Astrocyte (in vitro differentiated cells and primary cell): ENCODE data around the gene YPEL5. TPM values are rescaled to one million over a fixed set of nuclear protein-coding genes. Genes with fewer than 3 reads are reported as not detected.

Source experiments
- DNase-seq: peaks from one replicate; pipeline ENCODE4 v3.0.0-alpha.2; 2010; ENCODE audit warnings: low read depth
- FAIRE-seq: peaks from 2 replicates; lab custom pipeline; 2011; peaks lifted over from hg19 to GRCh38; lab: Jason Lieb, UNC
- H2AFZ ChIP-seq: 2 replicates; pipeline ENCODE4 v1.6.0; 2012; ENCODE audit warnings: low read depth, low read length, inconsistent platforms
- H3K27ac ChIP-seq: 2 replicates; pipeline ENCODE4 v1.5.1; 2011; ENCODE audit warnings: low read depth, low read length, inconsistent platforms
- H3K27me3 ChIP-seq: 2 replicates; pipeline ENCODE4 v1.6.0; 2011; ENCODE audit warnings: low read length, inconsistent platforms; ENCODE audit not compliant: insufficient read depth
- H3K36me3 ChIP-seq: 2 replicates; pipeline ENCODE4 v1.5.1; 2011; ENCODE audit warnings: low read length, inconsistent platforms; ENCODE audit not compliant: insufficient read depth
- H3K4me1 ChIP-seq: 2 replicates; pipeline ENCODE4 v1.5.1; 2011; ENCODE audit warnings: low read length, inconsistent platforms; ENCODE audit not compliant: insufficient read depth
- H3K4me2 ChIP-seq: 2 replicates; pipeline ENCODE4 v1.6.0; 2012; ENCODE audit warnings: low read length, inconsistent platforms
- H3K4me3 ChIP-seq: 2 replicates; pipeline ENCODE4 v1.5.1; 2011; ENCODE audit warnings: low read depth, mild to moderate bottlenecking, low read length, inconsistent platforms; ENCODE audit not compliant: insufficient read depth
- H3K79me2 ChIP-seq: 2 replicates; pipeline ENCODE4 v1.6.0; 2012; ENCODE audit warnings: mild to moderate bottlenecking, low read length, inconsistent platforms; ENCODE audit not compliant: insufficient read depth
- H3K9ac ChIP-seq: 2 replicates; pipeline ENCODE4 v1.6.0; 2012; ENCODE audit warnings: mild to moderate bottlenecking, low read length, inconsistent platforms
- H3K9me3 ChIP-seq: 2 replicates; pipeline ENCODE4 v1.5.1; 2012; ENCODE audit warnings: low read depth, mild to moderate bottlenecking, low read length, inconsistent platforms; ENCODE audit not compliant: insufficient read depth
- H4K20me1 ChIP-seq: 2 replicates; pipeline ENCODE4 v1.6.0; 2012; ENCODE audit warnings: low read length, inconsistent platforms; ENCODE audit not compliant: insufficient read depth
- H3K27ac Mint-ChIP-seq: one replicate; pipeline ENCODE4 v1.8.0; 2021; ENCODE audit warnings: mild to moderate bottlenecking, mixed read lengths; ENCODE audit not compliant: unreplicated experiment
- H3K27me3 Mint-ChIP-seq: one replicate; pipeline ENCODE4 v1.8.0; 2021; ENCODE audit warnings: low read depth, mixed read lengths; ENCODE audit not compliant: unreplicated experiment
- H3K36me3 Mint-ChIP-seq: one replicate; pipeline ENCODE4 v1.8.0; 2021; ENCODE audit warnings: low read depth, mixed read lengths; ENCODE audit not compliant: unreplicated experiment
- H3K4me1 Mint-ChIP-seq: one replicate; pipeline ENCODE4 v1.8.0; 2021; ENCODE audit warnings: low read depth, mixed read lengths; ENCODE audit not compliant: unreplicated experiment
- H3K4me3 Mint-ChIP-seq: one replicate; pipeline ENCODE4 v1.8.0; 2021; ENCODE audit warnings: mild to moderate bottlenecking, moderate library complexity, mixed read lengths; ENCODE audit not compliant: unreplicated experiment
- H3K9me3 Mint-ChIP-seq: one replicate; pipeline ENCODE4 v1.8.0; 2021; ENCODE audit warnings: mild to moderate bottlenecking, mixed read lengths; ENCODE audit not compliant: unreplicated experiment
- CTCF ChIP-seq: IDR thresholded peaks from 2 replicates; pipeline ENCODE4 v1.5.1; 2011; ENCODE audit warnings: low read depth, mild to moderate bottlenecking, inconsistent platforms, low read length, moderate library complexity; ENCODE audit not compliant: insufficient read depth
- EZH2 ChIP-seq: IDR thresholded peaks from 2 replicates; pipeline ENCODE4 v1.6.1; 2012; ENCODE audit warnings: mild to moderate bottlenecking, low read length, inconsistent platforms; ENCODE audit not compliant: insufficient read depth
- total RNA-seq: library from RNA; stranded (reverse); gene quantifications from 2 replicates; pipeline ENCODE4 v1.2.1, GENCODE V29; 2021

YPEL5 gene
- total RNA-seq, 1 donor from 2014 or later: 149 TPM

GRCh38 chr2:30191819-30192271 lies 45.0 kb downstream of the YPEL5 start:
- Histone ChIP-seq H3K79me2 (no peaks in the 10 kb centered on the region), H3K36me3 (no peaks in the 10 kb centered on the region), H3K27me3 (peaks cover 5% of the 10 kb centered on the region), H3K4me3 (no peak overlapping the region), H3K9me3 (no peaks in the 10 kb centered on the region), H3K27ac (no peak overlapping the region), H2AFZ (no peak overlapping the region), H3K9ac (no peak overlapping the region), H4K20me1 (no peaks in the 10 kb centered on the region), H3K4me1 (no peaks in the 10 kb centered on the region), H3K4me2 (no peak overlapping the region)
- no peak overlapping the region for H3K4me3 Mint-ChIP-seq
- TF ChIP-seq CTCF (no peak), EZH2 (no peak)
- no peak for DNase-seq
- no peak overlapping the region for H3K27ac Mint-ChIP-seq
- peaks cover 7% of the 10 kb centered on the region for H3K4me1 Mint-ChIP-seq
- H3K9me3 Mint-ChIP-seq: peaks cover 3% of the 10 kb centered on the region
- H3K36me3 Mint-ChIP-seq: peaks cover 3% of the 10 kb centered on the region
- peaks cover 14% of the 10 kb centered on the region for H3K27me3 Mint-ChIP-seq
- FAIRE-seq: no peak

- Histone ChIP-seq H2AFZ (no peak overlapping the region), H3K79me2 (no peaks in the 10 kb centered on the region), H3K9ac (no peak overlapping the region), H3K4me1 (no peaks in the 10 kb centered on the region), H4K20me1 (no peaks in the 10 kb centered on the region), H3K27ac (no peak overlapping the region), H3K36me3 (no peaks in the 10 kb centered on the region), H3K4me2 (no peak overlapping the region), H3K27me3 (peaks cover 3% of the 10 kb centered on the region), H3K4me3 (no peak overlapping the region), H3K9me3 (no peaks in the 10 kb centered on the region)
- peaks cover 7% of the 10 kb centered on the region for H3K4me1 Mint-ChIP-seq
- H3K4me3 Mint-ChIP-seq: no peak overlapping the region
- peaks cover 14% of the 10 kb centered on the region for H3K27me3 Mint-ChIP-seq
- peaks cover 3% of the 10 kb centered on the region for H3K36me3 Mint-ChIP-seq
- no peak for FAIRE-seq
- peaks cover 3% of the 10 kb centered on the region for H3K9me3 Mint-ChIP-seq
- H3K27ac Mint-ChIP-seq: no peak overlapping the region
- no peak for DNase-seq
- TF ChIP-seq EZH2 (no peak), CTCF (no peak)
Measured at GRCh38 chr2:30192314-30192713, 45.5 kb downstream of the YPEL5 start.

DNA sequence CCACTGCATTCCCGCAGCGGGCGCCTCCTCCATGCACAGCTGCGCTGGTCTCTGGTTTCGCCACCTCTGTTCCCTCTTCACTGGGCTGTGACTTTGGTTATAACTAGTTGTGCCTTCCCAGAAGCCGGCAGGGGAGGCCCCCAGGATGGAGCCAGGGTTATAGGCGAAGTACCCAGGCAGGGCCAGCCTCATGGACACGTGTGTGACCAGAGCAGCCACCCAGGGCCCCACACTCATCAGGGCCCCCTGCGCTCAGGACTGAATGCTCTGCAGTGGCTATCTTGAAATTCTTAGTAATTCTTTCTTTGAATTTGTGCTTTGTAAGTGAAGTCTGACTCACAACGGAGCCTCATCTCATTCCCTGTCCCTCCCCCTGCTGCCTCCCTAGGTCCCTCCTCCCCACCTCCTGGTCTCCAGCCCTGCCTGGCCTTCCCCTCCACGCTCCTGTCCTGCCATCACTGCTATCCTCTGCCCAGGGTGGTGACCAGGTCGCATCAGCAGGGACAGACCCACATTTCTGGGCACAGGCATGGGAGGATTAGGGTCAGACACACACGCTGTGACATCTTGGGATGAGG lies 46.4 kb downstream of the YPEL5 start:
- DNase-seq (no peak), FAIRE-seq (no peak)
- H3K27ac Mint-ChIP-seq: peak overlapping the region; percentile 58

More for the DNA sequence above, 46.4 kb downstream of the YPEL5 start:
- H3K9me3 Mint-ChIP-seq: peaks cover 3% of the 10 kb centered on the region
- peaks cover 7% of the 10 kb centered on the region for H3K4me1 Mint-ChIP-seq
- Histone ChIP-seq H3K4me2 (no peak overlapping the region), H3K36me3 (no peaks in the 10 kb centered on the region), H2AFZ (peak overlapping the region; percentile 56), H3K9ac (no peak overlapping the region), H3K4me1 (no peaks in the 10 kb centered on the region), H3K79me2 (no peaks in the 10 kb centered on the region), H4K20me1 (no peaks in the 10 kb centered on the region), H3K4me3 (no peak overlapping the region), H3K9me3 (no peaks in the 10 kb centered on the region), H3K27me3 (peaks cover 3% of the 10 kb centered on the region), H3K27ac (no peak overlapping the region)
- H3K4me3 Mint-ChIP-seq: peak overlapping the region; percentile 37
- TF ChIP-seq EZH2 (no peak), CTCF (no peak)
- peaks cover 3% of the 10 kb centered on the region for H3K36me3 Mint-ChIP-seq
- peaks cover 12% of the 10 kb centered on the region for H3K27me3 Mint-ChIP-seq
